Stimulated activated CD8-positive, alpha-beta memory T cell treated with anti-CD3 and anti-CD28 coated beads, Interleukin-2, amount 100 ng/mL, for 1 hour (primary cell): ENCODE data around the gene RGCC.

Source experiments
- DNase-seq, 2 donors: peaks; one replicate each; pipeline ENCODE4 v3.0.0-alpha.2; 2020; ENCODE audit warnings: low read depth in 2 of 2

Gene RGCC

GRCh38 chr13:41515491-41516139 lies 58.3 kb downstream of the RGCC start:
- no peak for DNase-seq

GRCh38 chr13:41516166-41516565 lies 58.8 kb downstream of the RGCC start:
- no peak for DNase-seq

- DNase-seq: no peak
Measured at GRCh38 chr13:41516760-41517159, 59.4 kb downstream of the RGCC start.

DNA sequence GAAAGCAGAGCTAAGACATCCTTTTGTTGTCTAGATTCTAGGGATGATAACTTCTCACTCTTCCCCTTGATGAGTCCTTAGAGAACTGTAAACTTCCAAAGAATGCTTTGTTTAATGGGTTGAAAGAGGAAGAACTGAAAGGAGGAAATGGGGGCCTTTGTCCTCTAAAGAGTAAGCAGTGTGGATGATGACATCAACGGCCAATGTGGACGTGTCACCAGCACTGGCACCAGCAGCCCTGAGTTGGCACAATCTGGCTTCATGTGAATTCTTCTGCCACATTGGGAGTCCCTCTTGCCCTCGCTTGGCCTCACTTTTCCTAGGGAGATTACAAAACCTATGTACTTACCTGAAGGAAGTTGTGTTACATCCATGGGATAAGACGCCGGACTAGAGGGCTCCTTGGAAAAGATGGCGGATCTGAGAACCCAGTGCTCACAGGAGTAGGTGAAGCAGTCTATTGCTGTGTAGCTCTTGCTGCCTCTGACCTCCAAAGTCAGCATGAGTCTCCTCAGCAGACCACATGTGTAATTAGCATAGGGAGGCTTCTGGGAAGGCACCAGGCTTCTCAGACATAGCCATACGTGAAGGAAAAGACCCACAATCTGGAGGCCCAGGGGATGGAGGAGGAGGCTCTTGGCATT lies 62.8 kb downstream of the RGCC start:
- DNase-seq: no peak
